Measurements from ENCODE around the gene FNDC1. TPM values are rescaled to one million over a fixed set of nuclear protein-coding genes. Genes with fewer than 3 reads are reported as not detected.

The FNDC1 gene
- total RNA-seq, 4 donors from 2014 or later: 0.30 to 1.3 TPM; not detected in 2

GRCh38 chr6:159132664-159133063 lies 36.5 kb upstream of the FNDC1 start:
- no peak for TF ChIP-seq CTCF (IDR thresholded peaks at IDR 0.05)
- TF ChIP-seq POLR2A (IDR thresholded peaks at IDR 0.05): no peak
- WGBS, 2 donors: 80 to 88% methylated on average over 15 of the region's 15 CpGs

GRCh38 chr6:159134701-159135364 lies 34.4 kb upstream of the FNDC1 start:
- 27 to 38% methylated on average over 9 of the region's 9 CpGs for WGBS, 2 donors
- TF ChIP-seq POLR2A (IDR thresholded peaks at IDR 0.05) (no peak), CTCF (IDR thresholded peaks at IDR 0.05) (peak in 1 of 3 donors; percentile 19)
- DNase-seq (ENCODE audit: low spot score in 2 of 2): peak in 1 of 2 donors; percentile 55
- intact Hi-C loops (cut with DNase I; ENCODE audit: low total_unique reads): no loop called here
- no peak overlapping the region for H3K4me3 ChIP-seq (ENCODE audit: low read depth, poor library complexity, severe bottlenecking)

More at GRCh38 chr6:159132664-159133063, 36.5 kb upstream of the FNDC1 start:
- intact Hi-C loops (cut with DNase I; ENCODE audit: low total_unique reads): no loop called here
- no peak for DNase-seq (ENCODE audit: low spot score in 2 of 2)
- H3K4me3 ChIP-seq (ENCODE audit: low read depth, poor library complexity, severe bottlenecking): no peak overlapping the region

GRCh38 chr6:159137676-159138075 lies 31.5 kb upstream of the FNDC1 start:
- TF ChIP-seq CTCF (IDR thresholded peaks at IDR 0.05): no peak
- TF ChIP-seq POLR2A (IDR thresholded peaks at IDR 0.05): no peak
- intact Hi-C loops (cut with DNase I; ENCODE audit: low total_unique reads): no loop called here
- no peak for DNase-seq (ENCODE audit: low spot score in 2 of 2)
- no peak overlapping the region for H3K4me3 ChIP-seq (ENCODE audit: low read depth, poor library complexity, severe bottlenecking)
- WGBS, 2 donors: 31 to 32% methylated on average over 5 of the region's 5 CpGs

- no peak for DNase-seq (ENCODE audit: low spot score in 2 of 2)
- intact Hi-C loops (cut with DNase I; ENCODE audit: low total_unique reads): no loop called here
- WGBS, 2 donors: 39 to 61% methylated on average over 2 of the region's 2 CpGs
- H3K4me3 ChIP-seq (ENCODE audit: low read depth, poor library complexity, severe bottlenecking): no peak overlapping the region
- TF ChIP-seq CTCF (IDR thresholded peaks at IDR 0.05) (no peak), POLR2A (IDR thresholded peaks at IDR 0.05) (no peak)
Measured at GRCh38 chr6:159142531-159142930, 26.7 kb upstream of the FNDC1 start.

GRCh38 chr6:159148641-159149040 lies 20.6 kb upstream of the FNDC1 start:
- 70 to 77% methylated on average over 6 of the region's 6 CpGs for WGBS, 2 donors
- intact Hi-C loops (cut with DNase I; ENCODE audit: low total_unique reads): no loop called here
- no peak for DNase-seq (ENCODE audit: low spot score in 2 of 2)
- H3K4me3 ChIP-seq (ENCODE audit: low read depth, poor library complexity, severe bottlenecking): no peak overlapping the region
- TF ChIP-seq POLR2A (IDR thresholded peaks at IDR 0.05): no peak
- no peak for TF ChIP-seq CTCF (IDR thresholded peaks at IDR 0.05)

- H3K4me3 ChIP-seq (ENCODE audit: low read depth, poor library complexity, severe bottlenecking): no peak overlapping the region
- no peak for DNase-seq (ENCODE audit: low spot score in 2 of 2)
- WGBS, 2 donors: 54 to 68% methylated on average over 8 of the region's 8 CpGs
- TF ChIP-seq CTCF (IDR thresholded peaks at IDR 0.05) (no peak), POLR2A (IDR thresholded peaks at IDR 0.05) (no peak)
- intact Hi-C loops (cut with DNase I; ENCODE audit: low total_unique reads): no loop called here
Measured at GRCh38 chr6:159149641-159150040, 19.6 kb upstream of the FNDC1 start.

Data from lower leg skin (tissue), 4 donors.